Left lung (tissue), 14 donors: Measurements from ENCODE around the gene HACD2. TPM values are rescaled to one million over a fixed set of nuclear protein-coding genes. Genes with fewer than 3 reads are reported as not detected.

Experiments used
- ATAC-seq: fragments of 200-7000 bp; cut with Tn5 transposase; one replicate; pipeline ENCODE4 v1.9.1; 2020; ENCODE audit warnings: moderate library complexity
- DNase-seq, 4 donors: peaks; one replicate each; pipeline ENCODE4 v3.0.0-alpha.2; 2013 to 2020
- H3K27ac ChIP-seq, 2 donors: fragments of 200-600 bp; sonication (generic) in 1 of 2; one replicate each; pipeline versions ENCODE4 v1.5.0 to v1.8.0; 2020 to 2021
- H3K27me3 ChIP-seq, 2 donors: fragments of 200-600 bp; sonication (generic) in 1 of 2; one replicate each; pipeline versions ENCODE4 v1.5.0 to v1.8.0; 2020 to 2021
- H3K36me3 ChIP-seq, 2 donors: fragments of 200-600 bp; sonication (generic) in 1 of 2; one replicate each; pipeline versions ENCODE4 v1.5.0 to v1.8.0; 2020 to 2021
- H3K4me1 ChIP-seq, 2 donors: fragments of 200-600 bp; one replicate each; pipeline ENCODE4 v1.8.0; 2021
- H3K4me3 ChIP-seq, 2 donors: fragments of 200-600 bp; sonication (generic) in 1 of 2; one replicate each; pipeline versions ENCODE4 v1.5.0 to v1.8.0; 2020 to 2021; ENCODE audit warnings: mild to moderate bottlenecking in 1 of 2
- H3K9me3 ChIP-seq, 2 donors: fragments of 200-600 bp; sonication (generic) in 1 of 2; one replicate each; pipeline versions ENCODE4 v1.5.0 to v1.8.0; 2020 to 2021
- CTCF ChIP-seq, 2 donors: fragments of 200-600 bp; sonication (generic) in 1 of 2; IDR thresholded peaks; one replicate each; pipeline versions ENCODE4 v1.5.0 to v1.8.0; 2021; ENCODE audit warnings: antibody characterized with exemption in 2 of 2
- intact Hi-C, 2 donors: fragments of 100-400 bp; cut with DNase I; formaldehyde crosslinking; loops; one replicate each; pipeline versions ENCODE4 v1.11.2 to v1.14.2; 2022
- long read RNA-seq, 12 donors: library from polyadenylated mRNA in 2 of 12; unstranded in 2 of 12; transcript quantifications; one replicate each; pipeline ENCODE4 v2.0.0 and lab custom pipeline, GENCODE V29; 2019 to 2026
- polyA plus RNA-seq, 6 donors: library from polyadenylated mRNA; unstranded; fragments of 120-200 nt; gene quantifications; one replicate each; pipeline ENCODE4 v1.2.1, GENCODE V29; 2013; ENCODE audit not compliant: insufficient read length in 6 of 6
- total RNA-seq, 2 donors: library from RNA; stranded (reverse); fragmentation: NEBNext Ultra II Directional; extraction: Animal tissue kit (Norgen Biotek cat#: 25700); gene quantifications; one replicate each; pipeline ENCODE4 v1.2.1, GENCODE V29; 2021
- donor health status: DM: no; HTN: yes; CAD: no.
- donor health status: DM: no; HTN: no; CAD: no.

Gene HACD2, protein sequence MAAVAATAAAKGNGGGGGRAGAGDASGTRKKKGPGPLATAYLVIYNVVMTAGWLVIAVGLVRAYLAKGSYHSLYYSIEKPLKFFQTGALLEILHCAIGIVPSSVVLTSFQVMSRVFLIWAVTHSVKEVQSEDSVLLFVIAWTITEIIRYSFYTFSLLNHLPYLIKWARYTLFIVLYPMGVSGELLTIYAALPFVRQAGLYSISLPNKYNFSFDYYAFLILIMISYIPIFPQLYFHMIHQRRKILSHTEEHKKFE
- total RNA-seq (10 to 100 TPM; 59.8 to 60.9 TPM), polyA plus RNA-seq (10 to 100 TPM; 33.6 to 44.6 (median 37.8) TPM)
- long read RNA-seq, donor 1, full-length matches to known transcripts: 10 of 19 reads
- long read RNA-seq, donor 1, partial matches to known transcripts: 9 of 19 reads
- long read RNA-seq, donor 1, other reads (novel, unspliced or antisense): 0 of 19 reads
- long read RNA-seq, donor 2, full-length matches to known transcripts: 11 of 18 reads
- long read RNA-seq, donor 2, partial matches to known transcripts: 7 of 18 reads
- long read RNA-seq, donor 2, other reads (novel, unspliced or antisense): 0 of 18 reads
- long read RNA-seq, donor 3, full-length matches to known transcripts: 5 of 5 reads
- long read RNA-seq, donor 3, partial matches to known transcripts: 0 of 5 reads
- long read RNA-seq, donor 3, other reads (novel, unspliced or antisense): 0 of 5 reads
- long read RNA-seq, donor 4, partial matches to known transcripts: 0 of 1 reads
- long read RNA-seq, donor 4, other reads (novel, unspliced or antisense): 1 of 1 reads
- long read RNA-seq, donor 5, full-length matches to known transcripts: 11 of 17 reads
- long read RNA-seq, donor 5, partial matches to known transcripts: 6 of 17 reads
- long read RNA-seq, donor 5, other reads (novel, unspliced or antisense): 0 of 17 reads
- long read RNA-seq, donor 6, full-length matches to known transcripts: 5 of 23 reads
- long read RNA-seq, donor 6, partial matches to known transcripts: 18 of 23 reads
- long read RNA-seq, donor 6, other reads (novel, unspliced or antisense): 0 of 23 reads
- long read RNA-seq, donor 7, full-length matches to known transcripts: 1 of 1 reads
- long read RNA-seq, donor 7, partial matches to known transcripts: 0 of 1 reads
- long read RNA-seq, donor 7, other reads (novel, unspliced or antisense): 0 of 1 reads
- long read RNA-seq, donor 8, full-length matches to known transcripts: 7 of 7 reads
- long read RNA-seq, donor 8, partial matches to known transcripts: 0 of 7 reads
- long read RNA-seq, donor 8, other reads (novel, unspliced or antisense): 0 of 7 reads
- long read RNA-seq, donor 9: 0 reads
- long read RNA-seq, donor 10: 0 reads
- long read RNA-seq, donor 11, full-length matches to known transcripts: 8 of 8 reads
- long read RNA-seq, donor 11, partial matches to known transcripts: 0 of 8 reads
- long read RNA-seq, donor 11, other reads (novel, unspliced or antisense): 0 of 8 reads
- long read RNA-seq, donor 12, full-length matches to known transcripts: 4 of 10 reads
- long read RNA-seq, donor 12, partial matches to known transcripts: 6 of 10 reads
- long read RNA-seq, donor 12, other reads (novel, unspliced or antisense): 0 of 10 reads

GRCh38 chr3:123584988-123585937, at the start of gene HACD2:
HACD2 (minus strand) TSS chr3:123585053; CDS start chr3:123585027, 26 bp downstream.
- intact Hi-C loops: no loop called here

DNA sequence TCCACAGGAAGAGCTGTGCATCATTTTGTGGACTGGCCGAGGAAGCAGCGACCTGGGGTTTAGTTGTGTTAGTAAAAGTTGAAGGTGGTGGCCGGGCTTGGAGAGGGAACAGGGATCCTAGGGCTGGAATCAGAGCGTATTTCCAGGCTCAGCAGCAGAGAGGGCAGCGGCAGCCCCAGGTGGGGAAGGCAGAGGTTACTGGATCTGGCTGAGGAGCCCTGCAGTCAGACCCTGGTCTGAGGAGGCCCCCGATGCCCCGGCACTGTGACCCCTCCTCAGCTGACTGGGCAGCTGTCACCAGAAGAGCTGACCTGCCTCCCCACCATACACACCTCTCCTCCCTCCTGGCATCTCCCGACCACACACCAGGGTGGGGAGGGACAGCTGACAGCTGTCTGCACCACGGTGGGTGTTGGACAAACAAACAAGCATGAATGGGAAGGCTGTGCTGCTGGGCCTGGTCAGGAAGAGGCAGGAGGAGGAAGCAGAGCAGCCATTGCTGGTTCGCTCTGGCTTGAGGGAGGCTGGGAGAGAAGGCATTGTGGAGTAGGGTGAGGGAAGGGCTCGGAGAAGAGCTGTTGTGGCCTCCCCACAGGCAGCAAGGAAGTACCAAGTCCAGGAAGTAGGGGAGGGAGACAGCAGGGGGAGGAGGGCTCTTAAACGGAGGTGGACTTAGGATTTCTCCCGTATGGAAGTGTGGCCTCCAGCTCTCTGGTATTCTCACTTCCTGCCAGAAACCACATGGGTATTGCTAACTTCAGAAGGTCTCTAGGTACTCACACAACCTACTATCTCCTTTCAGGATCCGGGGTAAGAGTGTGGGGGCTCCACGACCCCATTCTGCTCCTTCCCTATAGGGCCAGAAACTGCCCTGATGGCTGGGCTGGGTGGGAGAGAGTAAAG, 49.5 kb upstream of the HACD2 start:
- peaks cover 0 to 5% of the 10 kb centered on the region in 2 donors for H3K36me3 ChIP-seq
- no peaks in the 10 kb centered on the region for H3K27me3 ChIP-seq
- H3K4me1 ChIP-seq: peaks cover 13% of the 10 kb centered on the region in 2 donors
- DNase-seq: no peak
- TF ChIP-seq CTCF (IDR thresholded peaks at IDR 0.05): no peak
- no peak overlapping the region for H3K27ac ChIP-seq
- intact Hi-C loops: no loop called here
- H3K9me3 ChIP-seq: no peaks in the 10 kb centered on the region
- H3K4me3 ChIP-seq: no peak overlapping the region
- no peak for ATAC-seq

More at GRCh38 chr3:123584988-123585937, at the start of gene HACD2:
- Histone ChIP-seq H3K9me3 (peaks cover 0 to 3% of the 10 kb centered on the region in 2 donors), H3K27ac (peak within 1 kb of the TSS; percentile 96), H3K4me3 (peak within 1 kb of the TSS; percentile 76 to 86), H3K4me1 (peaks cover 8 to 27% of the 10 kb centered on the region in 2 donors), H3K27me3 (no peaks in the 10 kb centered on the region), H3K36me3 (peaks cover 0 to 15% of the 10 kb centered on the region in 2 donors)
- ATAC-seq (peak; percentile 96), DNase-seq (peak; percentile 94 to 100 (median 98))
- no peak for TF ChIP-seq CTCF (IDR thresholded peaks at IDR 0.05)

DNA sequence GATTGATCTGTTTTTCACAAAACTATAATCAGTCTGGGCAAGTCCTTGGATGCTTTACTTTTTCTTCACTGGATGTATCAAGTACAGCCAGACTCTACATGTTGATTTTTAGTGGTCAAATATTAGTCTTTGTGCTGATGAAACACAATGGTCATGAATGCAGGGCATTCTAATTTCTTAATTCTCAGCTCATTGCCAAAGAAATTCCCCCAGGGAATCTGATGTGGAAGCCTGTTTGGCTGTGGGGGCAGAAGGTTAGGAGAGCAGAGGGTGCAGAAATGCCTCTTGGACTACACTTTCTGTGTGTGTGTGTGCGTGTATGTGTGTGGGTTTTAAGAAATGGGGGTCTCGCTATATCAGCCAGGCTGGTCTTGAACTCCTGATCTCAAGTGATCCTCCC, 48.7 kb upstream of the HACD2 start:
- DNase-seq: no peak
- H3K4me3 ChIP-seq: no peak overlapping the region
- intact Hi-C loops: no loop called here
- H3K36me3 ChIP-seq: peaks cover 0 to 11% of the 10 kb centered on the region in 2 donors
- H3K9me3 ChIP-seq: no peaks in the 10 kb centered on the region
- ATAC-seq: no peak
- no peaks in the 10 kb centered on the region for H3K27me3 ChIP-seq
- peaks cover 13% of the 10 kb centered on the region in 2 donors for H3K4me1 ChIP-seq
- H3K27ac ChIP-seq: no peak overlapping the region
- TF ChIP-seq CTCF (IDR thresholded peaks at IDR 0.05): no peak
